Peyer's patch (tissue), 4 donors: ENCODE data around the gene LGI1. TPM values are rescaled to one million over a fixed set of nuclear protein-coding genes. Genes with fewer than 3 reads are reported as not detected.

Experiments
- DNase-seq, 3 donors: peaks; one replicate each; pipeline ENCODE4 v3.0.0-alpha.2; 2017 to 2019
- H3K27ac ChIP-seq, 4 donors: fragments of 200-600 bp; sonication (generic); one replicate each; pipeline ENCODE4 v1.5.1; 2016 to 2019
- H3K27me3 ChIP-seq, 2 donors: fragments of 200-600 bp; sonication (generic); one replicate each; pipeline ENCODE4 v1.5.1; 2019
- H3K36me3 ChIP-seq, 3 donors: fragments of 200-600 bp; sonication (generic); one replicate each; pipeline ENCODE4 v1.5.1; 2016 to 2019
- H3K4me1 ChIP-seq, 4 donors: fragments of 200-600 bp; sonication (generic); one replicate each; pipeline ENCODE4 v1.5.1; 2016 to 2019
- H3K4me3 ChIP-seq, 4 donors: fragments of 200-600 bp; sonication (generic); 1 replicate in 3 of 4; 2 replicates in 1 of 4; pipeline ENCODE4 v1.5.1; 2016 to 2019; ENCODE audit warnings: mild to moderate bottlenecking in 1 of 4
- H3K9me3 ChIP-seq, 4 donors: fragments of 200-600 bp; sonication (generic); one replicate each; pipeline ENCODE4 v1.5.1; 2016 to 2019; ENCODE audit warnings: mild to moderate bottlenecking in 1 of 4
- POLR2A ChIP-seq, 2 donors: fragments of 450-650 bp; IDR thresholded peaks; one replicate each; pipeline ENCODE4 v1.5.1; 2017; ENCODE audit warnings: antibody characterized with exemption in 2 of 2, mild to moderate bottlenecking in 2 of 2, moderate library complexity in 2 of 2
- total RNA-seq, 4 donors: library from RNA; depleted of rRNA; stranded (reverse); fragments of >200 nt; gene quantifications; one replicate each; pipeline ENCODE4 v1.1.0, GENCODE V29; 2016
- TF ChIP-seq, protein P1 (sequence below), 6 experiments: fragments of 450-650 bp in 4 of 6; fragments of 200-600 bp in 2 of 6; sonication (generic) in 1 of 6; IDR thresholded peaks; one replicate each; pipeline ENCODE4 v1.5.1; 2017 to 2019; ENCODE audit warnings: antibody characterized with exemption in 6 of 6, mild to moderate bottlenecking in 3 of 6, moderate library complexity in 1 of 6

Gene LGI1
- total RNA-seq, 4 donors from 2014 or later: 1.1 to 1.9 TPM; not detected in 2

GRCh38 chr10:93758891-93759410 is 1.2 kb downstream of the LGI1 start:
- no peak for TF ChIP-seq POLR2A (IDR thresholded peaks at IDR 0.05)
- TF ChIP-seq, protein P1, sequence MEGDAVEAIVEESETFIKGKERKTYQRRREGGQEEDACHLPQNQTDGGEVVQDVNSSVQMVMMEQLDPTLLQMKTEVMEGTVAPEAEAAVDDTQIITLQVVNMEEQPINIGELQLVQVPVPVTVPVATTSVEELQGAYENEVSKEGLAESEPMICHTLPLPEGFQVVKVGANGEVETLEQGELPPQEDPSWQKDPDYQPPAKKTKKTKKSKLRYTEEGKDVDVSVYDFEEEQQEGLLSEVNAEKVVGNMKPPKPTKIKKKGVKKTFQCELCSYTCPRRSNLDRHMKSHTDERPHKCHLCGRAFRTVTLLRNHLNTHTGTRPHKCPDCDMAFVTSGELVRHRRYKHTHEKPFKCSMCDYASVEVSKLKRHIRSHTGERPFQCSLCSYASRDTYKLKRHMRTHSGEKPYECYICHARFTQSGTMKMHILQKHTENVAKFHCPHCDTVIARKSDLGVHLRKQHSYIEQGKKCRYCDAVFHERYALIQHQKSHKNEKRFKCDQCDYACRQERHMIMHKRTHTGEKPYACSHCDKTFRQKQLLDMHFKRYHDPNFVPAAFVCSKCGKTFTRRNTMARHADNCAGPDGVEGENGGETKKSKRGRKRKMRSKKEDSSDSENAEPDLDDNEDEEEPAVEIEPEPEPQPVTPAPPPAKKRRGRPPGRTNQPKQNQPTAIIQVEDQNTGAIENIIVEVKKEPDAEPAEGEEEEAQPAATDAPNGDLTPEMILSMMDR (IDR thresholded peaks at IDR 0.05): no peak
- no peak for DNase-seq
- H3K4me3 ChIP-seq: no peak overlapping the region
- H3K9me3 ChIP-seq: no peaks in the 10 kb centered on the region
- no peaks in the 10 kb centered on the region for H3K36me3 ChIP-seq
- no peaks in the 10 kb centered on the region for H3K4me1 ChIP-seq
- no peaks in the 10 kb centered on the region for H3K27me3 ChIP-seq
- no peak overlapping the region for H3K27ac ChIP-seq

- H3K9me3 ChIP-seq: no peaks in the 10 kb centered on the region
- no peak for DNase-seq
- no peak for TF ChIP-seq POLR2A (IDR thresholded peaks at IDR 0.05)
- TF ChIP-seq, protein P1 (IDR thresholded peaks at IDR 0.05): no peak
- no peaks in the 10 kb centered on the region for H3K27me3 ChIP-seq
- H3K36me3 ChIP-seq: no peaks in the 10 kb centered on the region
- no peaks in the 10 kb centered on the region for H3K4me1 ChIP-seq
- H3K27ac ChIP-seq: no peak overlapping the region
- H3K4me3 ChIP-seq: no peak overlapping the region
Observed at GRCh38 chr10:93760490-93760889, 2.8 kb downstream of the LGI1 start.

GRCh38 chr10:93762979-93763391 is 5.2 kb downstream of the LGI1 start:
- no peaks in the 10 kb centered on the region for H3K4me1 ChIP-seq
- H3K4me3 ChIP-seq: no peak overlapping the region
- TF ChIP-seq, protein P1 (IDR thresholded peaks at IDR 0.05): no peak
- no peak for TF ChIP-seq POLR2A (IDR thresholded peaks at IDR 0.05)
- no peak for DNase-seq
- H3K27me3 ChIP-seq: no peaks in the 10 kb centered on the region
- H3K27ac ChIP-seq: no peak overlapping the region
- no peaks in the 10 kb centered on the region for H3K9me3 ChIP-seq
- no peaks in the 10 kb centered on the region for H3K36me3 ChIP-seq

DNA sequence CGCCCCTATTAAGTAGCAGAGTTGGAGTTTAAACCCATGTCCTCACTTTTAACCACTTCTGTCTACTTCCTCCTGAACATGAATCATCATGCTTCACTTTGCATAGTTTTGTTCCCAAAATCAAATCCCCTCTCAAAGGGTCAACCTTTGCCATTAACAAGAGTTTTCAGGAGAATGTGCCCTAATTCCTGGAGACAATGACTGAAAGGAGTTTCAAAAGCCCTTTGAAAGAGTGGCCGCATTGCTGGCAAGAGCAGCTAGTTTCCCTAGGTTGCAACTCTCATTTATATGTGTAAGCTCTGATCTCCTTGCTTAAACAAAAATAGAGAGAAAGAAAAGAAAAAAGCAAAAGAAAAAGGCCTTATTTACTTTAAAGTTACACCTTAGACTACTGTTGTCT is 9.2 kb downstream of the LGI1 start:
- H3K27ac ChIP-seq: no peak overlapping the region
- no peaks in the 10 kb centered on the region for H3K4me1 ChIP-seq
- H3K36me3 ChIP-seq: no peaks in the 10 kb centered on the region
- no peaks in the 10 kb centered on the region for H3K9me3 ChIP-seq
- no peak overlapping the region for H3K4me3 ChIP-seq
- H3K27me3 ChIP-seq: no peaks in the 10 kb centered on the region
- no peak for DNase-seq
- no peak for TF ChIP-seq POLR2A (IDR thresholded peaks at IDR 0.05)
- TF ChIP-seq, protein P1 (IDR thresholded peaks at IDR 0.05): no peak

DNA sequence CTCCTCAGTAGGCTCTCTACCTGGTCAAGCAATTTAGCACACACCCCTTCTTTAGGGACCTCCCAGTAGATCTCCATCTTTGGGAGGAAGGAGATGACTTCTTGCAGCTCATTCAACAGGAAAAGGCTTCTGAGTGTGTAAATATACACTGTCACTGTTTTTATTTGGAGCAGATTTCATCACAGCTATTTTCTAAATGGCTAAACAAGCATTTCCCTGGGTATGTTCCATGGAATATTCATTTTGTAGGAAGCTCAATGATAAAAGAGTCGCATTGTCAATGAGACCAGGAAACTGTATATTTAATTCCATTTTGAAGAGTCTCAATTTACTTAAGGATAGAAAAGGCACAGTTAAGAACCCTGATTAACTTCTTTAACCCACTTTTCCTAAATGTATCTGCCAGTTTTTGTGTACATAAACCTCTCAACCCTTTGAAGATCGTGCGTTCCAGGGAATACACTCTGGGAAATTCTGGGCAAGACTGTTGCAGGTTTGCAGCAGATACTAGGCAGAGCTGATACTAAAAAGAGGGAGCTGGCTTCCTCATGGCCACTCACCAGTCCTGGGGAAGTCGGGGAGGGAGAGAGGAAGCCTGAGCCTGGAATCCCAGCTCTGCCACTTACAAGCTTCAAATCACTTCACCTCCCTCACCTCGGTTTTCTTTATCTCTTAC is 10.1 kb downstream of the LGI1 start:
- H3K27ac ChIP-seq: no peak overlapping the region
- no peaks in the 10 kb centered on the region for H3K27me3 ChIP-seq
- TF ChIP-seq, protein P1 (IDR thresholded peaks at IDR 0.05): no peak
- TF ChIP-seq POLR2A (IDR thresholded peaks at IDR 0.05): no peak
- H3K4me3 ChIP-seq: no peak overlapping the region
- no peak for DNase-seq
- H3K4me1 ChIP-seq: no peaks in the 10 kb centered on the region
- H3K36me3 ChIP-seq: no peaks in the 10 kb centered on the region
- no peaks in the 10 kb centered on the region for H3K9me3 ChIP-seq
